IMR-90 (cell line): ENCODE data around the gene TENT5A. TPM values are rescaled to one million over a fixed set of nuclear protein-coding genes. Genes with fewer than 3 reads are reported as not detected.

Experiments used
- ATAC-seq: fragments of 200-7000 bp; cut with Tn5 transposase; 2 replicates; pipeline ENCODE4 v1.9.1; 2020; ENCODE audit warnings: low read depth, mild to moderate bottlenecking, moderate library complexity
- BruUV-seq: library from RNA; stranded (reverse); fragments of 400-500 nt; replicated peaks from 2 replicates; lab custom pipeline; 2021; lab: Mats Ljungman, UMichigan
- CTCF ChIA-PET: fragments of 300-600 bp; formaldehyde crosslinking; extraction: SDS; loops from one replicate; lab custom pipeline; 2021; ENCODE audit warnings: antibody characterized with exemption; lab: Yijun Ruan, JAX
- POLR2A ChIA-PET: fragments of 300-600 bp; sonication (Branson Sonifier 250); formaldehyde crosslinking; loops from one replicate; lab custom pipeline; 2022; ENCODE audit warnings: antibody characterized with exemption; ENCODE audit not compliant: unreplicated experiment; lab: Charles Lee
- DNase-seq: peaks from one replicate; pipeline ENCODE4 v3.0.0; 2013
- H2AFZ ChIP-seq: replicated peaks from 2 replicates; pipeline ENCODE3; 2013; ENCODE audit warnings: low read length, mild to moderate bottlenecking; ENCODE audit not compliant: poor library complexity
- H2AK5ac ChIP-seq: 2 replicates; pipeline ENCODE4 v1.6.1; 2013; ENCODE audit warnings: low read depth, low read length, inconsistent platforms
- H2AK9ac ChIP-seq: replicated peaks from 2 replicates; pipeline ENCODE3; 2013; ENCODE audit warnings: mild to moderate bottlenecking, low read depth, low read length, moderate library complexity; ENCODE audit not compliant: poor library complexity
- H2BK120ac ChIP-seq: 2 replicates; pipeline ENCODE4 v1.6.1; 2013; ENCODE audit warnings: low read depth, low read length, inconsistent platforms
- H2BK15ac ChIP-seq: 3 replicates; pipeline ENCODE4 v1.6.1; 2013; ENCODE audit warnings: low read depth, low read length, inconsistent platforms
- H2BK20ac ChIP-seq: 2 replicates; pipeline ENCODE4 v1.6.1; 2013; ENCODE audit warnings: low read depth, mild to moderate bottlenecking, inconsistent platforms, low read length, moderate library complexity
- H2BK5ac ChIP-seq: 2 replicates; pipeline ENCODE4 v1.6.1; 2013; ENCODE audit warnings: mild to moderate bottlenecking, low read depth, low read length, inconsistent platforms; ENCODE audit not compliant: poor library complexity, severe bottlenecking
- H3K14ac ChIP-seq: replicated peaks from 2 replicates; pipeline ENCODE4 v1.6.1; 2013; ENCODE audit warnings: low read depth, low read length, inconsistent platforms
- H3K18ac ChIP-seq: 2 replicates; pipeline ENCODE4 v1.6.1; 2013; ENCODE audit warnings: low read depth, low read length, control low read depth
- H3K23ac ChIP-seq: 2 replicates; pipeline ENCODE4 v1.6.1; 2013; ENCODE audit warnings: low read depth, low read length, inconsistent platforms
- H3K27ac ChIP-seq: 2 replicates; pipeline ENCODE4 v1.5.1; 2013; ENCODE audit warnings: mild to moderate bottlenecking, control low read depth, low read length; ENCODE audit not compliant: insufficient read depth
- H3K27me3 ChIP-seq: 2 replicates; pipeline ENCODE4 v1.6.1; 2013; ENCODE audit warnings: low read length; ENCODE audit not compliant: control insufficient read depth, insufficient read depth
- H3K36me3 ChIP-seq: 2 replicates; pipeline ENCODE4 v1.6.1; 2013; ENCODE audit warnings: low read length, mixed read lengths; ENCODE audit not compliant: control insufficient read depth, insufficient read depth
- H3K4ac ChIP-seq: 2 replicates; pipeline ENCODE4 v1.6.1; 2013; ENCODE audit warnings: low read depth, low read length, inconsistent platforms
- H3K4me1 ChIP-seq: 2 replicates; pipeline ENCODE4 v1.6.1; 2013; ENCODE audit warnings: low read length, mixed read lengths; ENCODE audit not compliant: control insufficient read depth, insufficient read depth
- H3K4me2 ChIP-seq: 2 replicates; pipeline ENCODE4 v1.6.1; 2013; ENCODE audit warnings: low read depth, mild to moderate bottlenecking, control low read depth, low read length, moderate library complexity
- H3K4me3 ChIP-seq: 2 replicates; pipeline ENCODE4 v1.5.1; 2013; ENCODE audit warnings: low read depth, mild to moderate bottlenecking, control low read depth, low read length, moderate library complexity; ENCODE audit not compliant: insufficient read depth
- H3K56ac ChIP-seq: 2 replicates; pipeline ENCODE4 v1.6.1; 2013; ENCODE audit warnings: low read length, inconsistent platforms; ENCODE audit not compliant: insufficient read depth; ENCODE audit errors: extremely low read depth
- H3K79me1 ChIP-seq, 2 experiments: 2 replicates each; pipeline ENCODE4 v1.6.1; 2013; ENCODE audit warnings: low read length in 2 of 2, inconsistent platforms in 1 of 2, low read depth in 1 of 2
- H3K9ac ChIP-seq: 2 replicates; pipeline ENCODE4 v1.6.1; 2013; ENCODE audit warnings: low read depth, low read length, control low read depth
- H3K9me1 ChIP-seq: 2 replicates; pipeline ENCODE4 v1.6.1; 2013; ENCODE audit warnings: low read length, inconsistent platforms; ENCODE audit not compliant: insufficient read depth
- H3K9me3 ChIP-seq: 2 replicates; pipeline ENCODE4 v1.6.1; 2013; ENCODE audit warnings: low read length; ENCODE audit not compliant: control insufficient read depth, insufficient read depth
- H4K20me1 ChIP-seq: 2 replicates; pipeline ENCODE4 v1.6.1; 2013; ENCODE audit warnings: low read length, inconsistent platforms; ENCODE audit not compliant: insufficient read depth
- H4K5ac ChIP-seq: 2 replicates; pipeline ENCODE4 v1.6.1; 2013; ENCODE audit warnings: mild to moderate bottlenecking, low read depth, low read length, control low read depth
- H4K8ac ChIP-seq, 2 experiments: 2 replicates each; pipeline ENCODE4 v1.6.1; 2013; ENCODE audit warnings: low read depth in 2 of 2, low read length in 2 of 2, control low read depth in 1 of 2, inconsistent platforms in 1 of 2
- H4K91ac ChIP-seq: 2 replicates; pipeline ENCODE4 v1.6.1; 2013; ENCODE audit warnings: low read depth, low read length, inconsistent platforms; ENCODE audit not compliant: insufficient read depth
- BHLHE40 ChIP-seq: fragments of 150-350 bp; IDR thresholded peaks from 2 replicates; pipeline ENCODE4 v1.6.1; 2016; ENCODE audit warnings: mild to moderate bottlenecking, low read depth, low read length
- CEBPB ChIP-seq: IDR thresholded peaks from 2 replicates; pipeline ENCODE4 v1.6.1; 2012; ENCODE audit warnings: low read depth, low read length, improper control_type of control experiment
- CHD1 ChIP-seq: IDR thresholded peaks from 2 replicates; pipeline ENCODE4 v1.6.1; 2012; ENCODE audit warnings: low read depth, low read length, improper control_type of control experiment
- FOS ChIP-seq: fragments of 150-350 bp; IDR thresholded peaks from 2 replicates; pipeline ENCODE4 v1.6.1; 2016; ENCODE audit warnings: low read depth, low read length
- MAFK ChIP-seq: IDR thresholded peaks from 2 replicates; pipeline ENCODE4 v1.6.1; 2012; ENCODE audit warnings: low read depth, low read length, improper control_type of control experiment
- MAZ ChIP-seq: IDR thresholded peaks from 2 replicates; pipeline ENCODE4 v1.6.1; 2012; ENCODE audit warnings: low read depth, mild to moderate bottlenecking, low read length, improper control_type of control experiment, moderate library complexity, borderline replicate concordance
- MXI1 ChIP-seq: IDR thresholded peaks from 2 replicates; pipeline ENCODE4 v1.6.1; 2012; ENCODE audit warnings: low read depth, mild to moderate bottlenecking, low read length, moderate library complexity, borderline replicate concordance
- NFE2L2 ChIP-seq: fragments of 150-350 bp; IDR thresholded peaks from 2 replicates; pipeline ENCODE4 v1.6.1; 2016; ENCODE audit warnings: low read depth, mild to moderate bottlenecking, low read length
- POLR2A ChIP-seq: IDR thresholded peaks from 2 replicates; pipeline ENCODE4 v1.6.1; 2012; ENCODE audit warnings: mild to moderate bottlenecking, low read depth, low read length
- RAD21 ChIP-seq: IDR thresholded peaks from 2 replicates; pipeline ENCODE4 v1.6.1; 2012; ENCODE audit warnings: low read length, improper control_type of control experiment
- RCOR1 ChIP-seq: IDR thresholded peaks from 2 replicates; pipeline ENCODE4 v1.6.1; 2012; ENCODE audit warnings: mild to moderate bottlenecking, low read length, improper control_type of control experiment; ENCODE audit not compliant: insufficient replicate concordance
- RFX5 ChIP-seq: IDR thresholded peaks from 2 replicates; pipeline ENCODE4 v1.8.0; 2012; ENCODE audit warnings: low read depth, mild to moderate bottlenecking, low read length, moderate library complexity
- SMC3 ChIP-seq: fragments of 150-350 bp; IDR thresholded peaks from 2 replicates; pipeline ENCODE4 v1.6.1; 2016; ENCODE audit warnings: low read depth, mild to moderate bottlenecking, antibody characterized with exemption, low read length, moderate library complexity
- dilution Hi-C: fragments of 300-500 bp; cut with HindIII; formaldehyde crosslinking; loops from one replicate; pipeline ENCODE4 v1.14.3; 2018; ENCODE audit warnings: low sequenced_read_pairs; ENCODE audit not compliant: unreplicated experiment
- in situ Hi-C: fragments of 300-500 bp; cut with MboI; formaldehyde crosslinking; loops from 3 replicates; pipeline ENCODE4 v1.14.3; 2019; ENCODE audit warnings: low sequenced_read_pairs, inconsistent platforms, mixed read lengths
- intact Hi-C: fragments of 100-400 bp; cut with micrococcal nuclease; formaldehyde crosslinking; loops from 2 replicates; pipeline ENCODE4 v1.10.0; 2022
- polyA plus RNA-seq, 3 experiments: library from polyadenylated mRNA; depleted of rRNA; stranded (reverse); fragments of >200 nt; gene quantifications; 2 replicates each; pipeline ENCODE4 v1.2.3, GENCODE V29; 2012; ENCODE audit warnings: low replicate concordance in 1 of 3
- total RNA-seq: library from RNA; depleted of rRNA; stranded (reverse); fragments of >200 nt; gene quantifications from 2 replicates; pipeline ENCODE4 v1.2.3, GENCODE V29; 2012
- TF ChIP-seq, protein P1 (sequence below): fragments of 150-350 bp; IDR thresholded peaks from 2 replicates; pipeline ENCODE4 v1.6.1; 2016; ENCODE audit warnings: low read depth, mild to moderate bottlenecking, low read length, moderate library complexity, borderline replicate concordance
- TF ChIP-seq, protein P2 (sequence below): conservative IDR thresholded peaks from 2 replicates; pipeline ENCODE4 v1.5.1; 2012; ENCODE audit warnings: mild to moderate bottlenecking, low read depth, low read length, improper control_type of control experiment
- TF ChIP-seq, protein P3 (sequence below): fragments of 150-350 bp; IDR thresholded peaks from 2 replicates; pipeline ENCODE4 v1.6.1; 2017; ENCODE audit warnings: mild to moderate bottlenecking, antibody characterized with exemption, low read length, low read depth

The TENT5A gene
- total and polyA plus RNA-seq, 2 of the 4 experiments (the other 2 are of a cell fraction), result 3.5 to 10.8 TPM

DNA sequence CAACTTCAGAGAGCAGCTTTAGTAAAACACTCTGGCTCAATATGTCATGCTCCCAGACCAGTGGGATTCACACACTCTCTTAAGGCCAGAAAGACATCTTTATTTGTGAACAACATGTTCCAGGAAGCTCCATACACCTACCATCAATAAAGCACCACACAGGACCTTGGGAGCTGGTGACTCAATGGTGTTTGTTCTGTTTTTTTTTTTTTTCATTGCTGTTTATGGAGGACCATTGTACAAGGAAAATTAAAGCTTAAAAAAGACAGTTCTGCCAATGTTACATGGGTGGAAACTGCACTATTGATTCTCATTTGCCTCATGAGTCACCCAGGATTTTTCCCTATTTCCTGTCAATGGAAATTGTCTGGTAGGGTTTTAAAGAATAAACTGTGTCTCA lies 36.3 kb upstream of the TENT5A start:
- Histone ChIP-seq H2BK5ac (no peak overlapping the region), H3K14ac (no peak overlapping the region), H2BK15ac (0 out of 3 replicates have a peak overlapping the region, but pooled peaks have one; percentile 9), H3K56ac (no peak overlapping the region), H3K79me1 (no peaks in the 10 kb centered on the region), H4K8ac (peak overlapping the region in 1 of 2 experiments; percentile 48; a peak in 1 of 4 replicates), H2BK120ac (peak overlapping the region; percentile 50; the same call in 1 of the 2 replicates), H3K27ac (no peak overlapping the region), H3K9ac (no peak overlapping the region), H2AK9ac (no peak overlapping the region), H3K9me1 (0 out of 2 replicates have a peak, but pooled peaks cover 3% of the 10 kb centered on the region), H3K23ac (no peak overlapping the region), H3K27me3 (no peaks in the 10 kb centered on the region), H3K18ac (peak overlapping the region; percentile 61; the same call in 1 of the 2 replicates), H3K4me1 (peaks cover 3% of the 10 kb centered on the region; the same call in 1 of the 2 replicates), H3K4me2 (no peak overlapping the region), H2BK20ac (peak overlapping the region; percentile 23), H4K5ac (peak overlapping the region; percentile 44; the same call in 1 of the 2 replicates), H2AK5ac (no peak overlapping the region), H3K36me3 (no peaks in the 10 kb centered on the region), H3K4me3 (no peak overlapping the region), H4K91ac (no peak overlapping the region), H4K20me1 (no peaks in the 10 kb centered on the region), H3K9me3 (no peaks in the 10 kb centered on the region), H3K4ac (peak overlapping the region; percentile 49), H2AFZ (no peak overlapping the region)
- DNase-seq (no peak), ATAC-seq (no peak)
- CTCF ChIA-PET, result interaction anchor here (0.6 kb wide), 1 partner anchor 26 kb away, joined by 3 read pairs; no protein-coding TSS in a partner anchor
- in situ Hi-C loops (no loop called here), intact Hi-C loops (no loop called here), dilution Hi-C loops (no loop called here)
- TF ChIP-seq, protein P1, sequence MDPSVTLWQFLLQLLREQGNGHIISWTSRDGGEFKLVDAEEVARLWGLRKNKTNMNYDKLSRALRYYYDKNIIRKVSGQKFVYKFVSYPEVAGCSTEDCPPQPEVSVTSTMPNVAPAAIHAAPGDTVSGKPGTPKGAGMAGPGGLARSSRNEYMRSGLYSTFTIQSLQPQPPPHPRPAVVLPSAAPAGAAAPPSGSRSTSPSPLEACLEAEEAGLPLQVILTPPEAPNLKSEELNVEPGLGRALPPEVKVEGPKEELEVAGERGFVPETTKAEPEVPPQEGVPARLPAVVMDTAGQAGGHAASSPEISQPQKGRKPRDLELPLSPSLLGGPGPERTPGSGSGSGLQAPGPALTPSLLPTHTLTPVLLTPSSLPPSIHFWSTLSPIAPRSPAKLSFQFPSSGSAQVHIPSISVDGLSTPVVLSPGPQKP, result no peak
- TF ChIP-seq SMC3 (no peak), RCOR1 (no peak), RAD21 (no peak), CEBPB (no peak), MAFK (no peak), CHD1 (no peak), POLR2A (no peak), MAZ (no peak), FOS (no peak), MXI1 (no peak), RFX5 (no peak), NFE2L2 (no peak), BHLHE40 (no peak)
- TF ChIP-seq, protein P2, sequence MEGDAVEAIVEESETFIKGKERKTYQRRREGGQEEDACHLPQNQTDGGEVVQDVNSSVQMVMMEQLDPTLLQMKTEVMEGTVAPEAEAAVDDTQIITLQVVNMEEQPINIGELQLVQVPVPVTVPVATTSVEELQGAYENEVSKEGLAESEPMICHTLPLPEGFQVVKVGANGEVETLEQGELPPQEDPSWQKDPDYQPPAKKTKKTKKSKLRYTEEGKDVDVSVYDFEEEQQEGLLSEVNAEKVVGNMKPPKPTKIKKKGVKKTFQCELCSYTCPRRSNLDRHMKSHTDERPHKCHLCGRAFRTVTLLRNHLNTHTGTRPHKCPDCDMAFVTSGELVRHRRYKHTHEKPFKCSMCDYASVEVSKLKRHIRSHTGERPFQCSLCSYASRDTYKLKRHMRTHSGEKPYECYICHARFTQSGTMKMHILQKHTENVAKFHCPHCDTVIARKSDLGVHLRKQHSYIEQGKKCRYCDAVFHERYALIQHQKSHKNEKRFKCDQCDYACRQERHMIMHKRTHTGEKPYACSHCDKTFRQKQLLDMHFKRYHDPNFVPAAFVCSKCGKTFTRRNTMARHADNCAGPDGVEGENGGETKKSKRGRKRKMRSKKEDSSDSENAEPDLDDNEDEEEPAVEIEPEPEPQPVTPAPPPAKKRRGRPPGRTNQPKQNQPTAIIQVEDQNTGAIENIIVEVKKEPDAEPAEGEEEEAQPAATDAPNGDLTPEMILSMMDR, result no peak
- TF ChIP-seq, protein P3, sequence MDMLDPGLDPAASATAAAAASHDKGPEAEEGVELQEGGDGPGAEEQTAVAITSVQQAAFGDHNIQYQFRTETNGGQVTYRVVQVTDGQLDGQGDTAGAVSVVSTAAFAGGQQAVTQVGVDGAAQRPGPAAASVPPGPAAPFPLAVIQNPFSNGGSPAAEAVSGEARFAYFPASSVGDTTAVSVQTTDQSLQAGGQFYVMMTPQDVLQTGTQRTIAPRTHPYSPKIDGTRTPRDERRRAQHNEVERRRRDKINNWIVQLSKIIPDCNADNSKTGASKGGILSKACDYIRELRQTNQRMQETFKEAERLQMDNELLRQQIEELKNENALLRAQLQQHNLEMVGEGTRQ, result no peak
- POLR2A ChIA-PET, result no interaction called here
- BruUV-seq, result no TSS peak
